ENCODE measurements around the gene MACROD1.

- TF ChIP-seq, protein P1, sequence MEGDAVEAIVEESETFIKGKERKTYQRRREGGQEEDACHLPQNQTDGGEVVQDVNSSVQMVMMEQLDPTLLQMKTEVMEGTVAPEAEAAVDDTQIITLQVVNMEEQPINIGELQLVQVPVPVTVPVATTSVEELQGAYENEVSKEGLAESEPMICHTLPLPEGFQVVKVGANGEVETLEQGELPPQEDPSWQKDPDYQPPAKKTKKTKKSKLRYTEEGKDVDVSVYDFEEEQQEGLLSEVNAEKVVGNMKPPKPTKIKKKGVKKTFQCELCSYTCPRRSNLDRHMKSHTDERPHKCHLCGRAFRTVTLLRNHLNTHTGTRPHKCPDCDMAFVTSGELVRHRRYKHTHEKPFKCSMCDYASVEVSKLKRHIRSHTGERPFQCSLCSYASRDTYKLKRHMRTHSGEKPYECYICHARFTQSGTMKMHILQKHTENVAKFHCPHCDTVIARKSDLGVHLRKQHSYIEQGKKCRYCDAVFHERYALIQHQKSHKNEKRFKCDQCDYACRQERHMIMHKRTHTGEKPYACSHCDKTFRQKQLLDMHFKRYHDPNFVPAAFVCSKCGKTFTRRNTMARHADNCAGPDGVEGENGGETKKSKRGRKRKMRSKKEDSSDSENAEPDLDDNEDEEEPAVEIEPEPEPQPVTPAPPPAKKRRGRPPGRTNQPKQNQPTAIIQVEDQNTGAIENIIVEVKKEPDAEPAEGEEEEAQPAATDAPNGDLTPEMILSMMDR (IDR thresholded peaks at IDR 0.05), result no peak
- no peak for TF ChIP-seq POLR2A (IDR thresholded peaks at IDR 0.05)
Measured at GRCh38 chr11:64148917-64149617, 16.8 kb downstream of the MACROD1 start.

Measured in Peyer's patch (tissue), 4 donors.